Neuronal stem cell (in vitro differentiated cells): Measurements from ENCODE around the gene PCDHGC4.

Experiments used
- DNase-seq: peaks from one replicate; pipeline ENCODE4 v3.0.0-alpha.2; 2013; ENCODE audit warnings: low spot score
- H2AFZ ChIP-seq: one replicate; pipeline ENCODE4 v1.6.1; 2013; ENCODE audit warnings: mild to moderate bottlenecking, low read length, inconsistent platforms
- H2AK5ac ChIP-seq: 2 replicates; pipeline ENCODE4 v1.6.1; 2013; ENCODE audit warnings: low read depth, mild to moderate bottlenecking, inconsistent platforms, low read length, moderate library complexity, mixed read lengths
- H2BK120ac ChIP-seq: 2 replicates; pipeline ENCODE4 v1.6.1; 2013; ENCODE audit warnings: low read depth, mild to moderate bottlenecking, inconsistent platforms, low read length, moderate library complexity, mixed read lengths
- H2BK12ac ChIP-seq: one replicate; pipeline ENCODE4 v1.6.1; 2013; ENCODE audit warnings: low read length, inconsistent platforms
- H2BK15ac ChIP-seq: 2 replicates; pipeline ENCODE4 v1.6.1; 2013; ENCODE audit warnings: mild to moderate bottlenecking, low read length, inconsistent platforms, mixed read lengths
- H2BK5ac ChIP-seq: one replicate; pipeline ENCODE4 v1.6.1; 2013; ENCODE audit warnings: inconsistent platforms, mild to moderate bottlenecking, low read length, moderate library complexity
- H3K14ac ChIP-seq: one replicate; pipeline ENCODE4 v1.6.1; 2013; ENCODE audit warnings: low read length, inconsistent platforms
- H3K18ac ChIP-seq: 2 replicates; pipeline ENCODE4 v1.6.1; 2013; ENCODE audit warnings: low read length, inconsistent platforms
- H3K23ac ChIP-seq: 2 replicates; pipeline ENCODE4 v1.6.1; 2013; ENCODE audit warnings: low read depth, mild to moderate bottlenecking, mixed read lengths, low read length, inconsistent platforms; ENCODE audit not compliant: poor library complexity
- H3K27ac ChIP-seq: replicated peaks from 3 replicates; pipeline ENCODE4 v1.5.1; 2013; ENCODE audit warnings: low read length, inconsistent platforms
- H3K27me3 ChIP-seq, 3 experiments: 2 replicates each; pipeline ENCODE4 v1.6.1; 2013; ENCODE audit warnings: low read length in 3 of 3, mild to moderate bottlenecking in 2 of 3, inconsistent platforms in 1 of 3, low read depth in 1 of 3, mixed read lengths in 1 of 3, moderate library complexity in 1 of 3; ENCODE audit not compliant: control insufficient read depth in 3 of 3, insufficient read depth in 3 of 3
- H3K36me3 ChIP-seq, 2 donors: replicated peaks in 1 of 2; 2 replicates each; pipeline ENCODE4 v1.6.1; 2013; ENCODE audit warnings: low read length in 2 of 2; ENCODE audit not compliant: control insufficient read depth in 2 of 2, insufficient read depth in 2 of 2
- H3K4ac ChIP-seq: 2 replicates; pipeline ENCODE4 v1.6.1; 2013; ENCODE audit warnings: inconsistent platforms, mild to moderate bottlenecking, low read length, moderate library complexity
- H3K4me1 ChIP-seq, 2 donors: 1 replicate in 1 of 2; 2 replicates in 1 of 2; pipeline ENCODE4 v1.6.1; 2013; ENCODE audit warnings: low read length in 2 of 2, low read depth in 1 of 2; ENCODE audit not compliant: control insufficient read depth in 2 of 2, insufficient read depth in 1 of 2
- H3K4me2 ChIP-seq: one replicate; pipeline ENCODE4 v1.6.1; 2013; ENCODE audit warnings: mild to moderate bottlenecking, low read length, inconsistent platforms; ENCODE audit not compliant: insufficient read depth, poor library complexity, severe bottlenecking
- H3K4me3 ChIP-seq, 2 donors: 2 replicates each; pipeline ENCODE4 v1.5.1; 2013; ENCODE audit warnings: low read length in 2 of 2, mild to moderate bottlenecking in 2 of 2, inconsistent platforms in 1 of 2, moderate library complexity in 1 of 2
- H3K79me1 ChIP-seq: one replicate; pipeline ENCODE4 v1.6.1; 2013; ENCODE audit warnings: low read depth, mild to moderate bottlenecking, inconsistent platforms, low read length, moderate library complexity
- H3K9ac ChIP-seq: one replicate; pipeline ENCODE4 v1.6.1; 2013; ENCODE audit warnings: mild to moderate bottlenecking, low read depth, low read length, inconsistent platforms; ENCODE audit not compliant: poor library complexity
- H3K9me3 ChIP-seq, 2 donors: replicated peaks in 1 of 2; 2 replicates each; pipeline versions ENCODE3 to v1.6.1; 2013; ENCODE audit warnings: low read length in 2 of 2, mild to moderate bottlenecking in 2 of 2, inconsistent platforms in 1 of 2, low read depth in 1 of 2, mixed read lengths in 1 of 2, moderate library complexity in 1 of 2; ENCODE audit not compliant: control insufficient read depth in 2 of 2, insufficient read depth in 1 of 2
- H4K8ac ChIP-seq: one replicate; pipeline ENCODE4 v1.6.1; 2013; ENCODE audit warnings: low read depth, mild to moderate bottlenecking, inconsistent platforms, low read length, moderate library complexity
- H4K91ac ChIP-seq: one replicate; pipeline ENCODE4 v1.6.1; 2013; ENCODE audit warnings: low read length, low read depth, mild to moderate bottlenecking, inconsistent platforms; ENCODE audit not compliant: poor library complexity
- WGBS, 2 donors: extraction: QIAGEN DNeasy Blood & Tissue Kit; methylation state at CpG; one replicate each; pipeline ENCODE4 v1.1.7; 2013; ENCODE audit warnings: missing lambda C conversion rate in 2 of 2, mixed read lengths in 1 of 2; ENCODE audit not compliant: insufficient read length in 2 of 2, insufficient replicate concordance in 1 of 2; ENCODE audit errors: extremely low coverage in 2 of 2; 5-methylcytosine and 5-hydroxymethylcytosine counted together

PCDHGC4 gene

GRCh38 chr5:141515141-141515540 lies 30.3 kb downstream of the PCDHGC4 start:
- no peak overlapping the region for H4K8ac ChIP-seq
- H3K79me1 ChIP-seq, result no peaks in the 10 kb centered on the region

GRCh38 chr5:141515946-141516671 lies 31.3 kb downstream of the PCDHGC4 start:
- H2AK5ac ChIP-seq, result peak overlapping the region; percentile 81
- no peaks in the 10 kb centered on the region for H3K27me3 ChIP-seq
- no peak overlapping the region for H2BK5ac ChIP-seq
- H4K8ac ChIP-seq, result no peak overlapping the region
- no peak overlapping the region for H2AFZ ChIP-seq
- peaks cover 27 to 31% of the 10 kb centered on the region in 2 donors for H3K4me1 ChIP-seq
- no peak overlapping the region for H3K4me2 ChIP-seq
- H3K4me3 ChIP-seq, result no peak overlapping the region
- no peak overlapping the region for H3K9ac ChIP-seq
- no CpG with 5 or more reads among the region's 4 CpGs for WGBS, 2 donors
- DNase-seq, result no peak
- no peak overlapping the region for H2BK15ac ChIP-seq
- H3K4ac ChIP-seq, result no peak overlapping the region
- no peak overlapping the region for H4K91ac ChIP-seq
- H3K27ac ChIP-seq, result peak overlapping the region; percentile 35
- peak overlapping the region; percentile 98 for H2BK12ac ChIP-seq
- no peak overlapping the region for H3K14ac ChIP-seq
- peaks cover 21 to 74% of the 10 kb centered on the region in 2 donors for H3K36me3 ChIP-seq
- peak overlapping the region; percentile 3 for H3K23ac ChIP-seq
- H2BK120ac ChIP-seq, result no peak overlapping the region
- H3K9me3 ChIP-seq, result peaks cover 0 to 21% of the 10 kb centered on the region in 2 donors
- H3K18ac ChIP-seq, result peak overlapping the region; percentile 77
- H3K79me1 ChIP-seq, result no peaks in the 10 kb centered on the region

More at GRCh38 chr5:141515141-141515540, 30.3 kb downstream of the PCDHGC4 start:
- no peak overlapping the region for H2AFZ ChIP-seq
- peak overlapping the region; percentile 2 for H3K18ac ChIP-seq
- H3K14ac ChIP-seq, result no peak overlapping the region
- H2BK15ac ChIP-seq, result no peak overlapping the region
- peak overlapping the region; percentile 3 for H2BK5ac ChIP-seq
- no peaks in the 10 kb centered on the region for H3K27me3 ChIP-seq
- no peak overlapping the region for H3K9ac ChIP-seq
- H3K4me3 ChIP-seq, result no peak overlapping the region
- no peak overlapping the region for H2BK12ac ChIP-seq
- H3K4ac ChIP-seq, result no peak overlapping the region
- H2AK5ac ChIP-seq, result peak overlapping the region; percentile 50
- H3K23ac ChIP-seq, result no peak overlapping the region
- no peak overlapping the region for H4K91ac ChIP-seq
- no peak overlapping the region for H2BK120ac ChIP-seq
- DNase-seq, result no peak
- H3K4me1 ChIP-seq, result peaks cover 25 to 28% of the 10 kb centered on the region in 2 donors
- peak overlapping the region; percentile 99 for H3K27ac ChIP-seq
- peaks cover 31 to 79% of the 10 kb centered on the region in 2 donors for H3K36me3 ChIP-seq
- no CpG with 5 or more reads among the region's 3 CpGs for WGBS, 2 donors
- peaks cover 0 to 16% of the 10 kb centered on the region in 2 donors for H3K9me3 ChIP-seq
- no peak overlapping the region for H3K4me2 ChIP-seq

GRCh38 chr5:141516672-141517025 lies 31.8 kb downstream of the PCDHGC4 start:
- H2AK5ac ChIP-seq, result peak overlapping the region; percentile 81
- no peak for DNase-seq
- peaks cover 31 to 33% of the 10 kb centered on the region in 2 donors for H3K4me1 ChIP-seq
- no peak overlapping the region for H4K8ac ChIP-seq
- H3K4me2 ChIP-seq, result no peak overlapping the region
- no peak overlapping the region for H2BK120ac ChIP-seq
- no peak overlapping the region for H2AFZ ChIP-seq
- H2BK15ac ChIP-seq, result no peak overlapping the region
- no peak overlapping the region for H4K91ac ChIP-seq
- peak overlapping the region; percentile 82 for H3K18ac ChIP-seq
- no peak overlapping the region for H3K9ac ChIP-seq
- no peak overlapping the region for H3K4ac ChIP-seq
- H3K4me3 ChIP-seq, result no peak overlapping the region
- WGBS, 2 donors, result no CpG with 5 or more reads among the region's 8 CpGs
- no peaks in the 10 kb centered on the region for H3K79me1 ChIP-seq
- no peak overlapping the region for H3K14ac ChIP-seq
- H2BK12ac ChIP-seq, result peak overlapping the region; percentile 12
- H3K23ac ChIP-seq, result peak overlapping the region; percentile 3
- no peak overlapping the region for H2BK5ac ChIP-seq
- H3K27me3 ChIP-seq, result no peaks in the 10 kb centered on the region
- H3K36me3 ChIP-seq, result peaks cover 16 to 69% of the 10 kb centered on the region in 2 donors
- peak overlapping the region; percentile 35 for H3K27ac ChIP-seq
- H3K9me3 ChIP-seq, result peaks cover 0 to 19% of the 10 kb centered on the region in 2 donors

GRCh38 chr5:141517312-141517711 lies 32.5 kb downstream of the PCDHGC4 start:
- Histone ChIP-seq H4K8ac (no peak overlapping the region), H2AK5ac (peak overlapping the region; percentile 81), H3K14ac (no peak overlapping the region), H2BK5ac (no peak overlapping the region), H4K91ac (peak overlapping the region; percentile 3), H3K79me1 (no peaks in the 10 kb centered on the region), H3K36me3 (peaks cover 13 to 67% of the 10 kb centered on the region in 2 donors), H3K9ac (no peak overlapping the region), H2AFZ (no peak overlapping the region), H3K4me3 (no peak overlapping the region), H2BK12ac (no peak overlapping the region), H3K23ac (no peak overlapping the region), H3K4me1 (peaks cover 35 to 36% of the 10 kb centered on the region in 2 donors), H3K4ac (no peak overlapping the region), H2BK120ac (no peak overlapping the region), H3K27ac (no peak overlapping the region), H3K9me3 (peaks cover 0 to 19% of the 10 kb centered on the region in 2 donors), H3K4me2 (no peak overlapping the region), H2BK15ac (no peak overlapping the region), H3K18ac (peak overlapping the region; percentile 12), H3K27me3 (no peaks in the 10 kb centered on the region)
- DNase-seq, result no peak
- WGBS, 2 donors, result no CpG with 5 or more reads among the region's 8 CpGs
